C4-2B (cell line): ENCODE data around the gene HDAC4.

Experiments
- CTCF ChIP-seq: fragments of 450-650 bp; conservative IDR thresholded peaks from 2 replicates; pipeline ENCODE4 v1.5.1; 2017; ENCODE audit warnings: mild to moderate bottlenecking
- ZFX ChIP-seq: fragments of 450-650 bp; IDR thresholded peaks from 2 replicates; pipeline ENCODE4 v1.6.1; 2017

- TF ChIP-seq ZFX (no peak), CTCF (no peak)
Measured at GRCh38 chr2:239008677-239009588, 391.9 kb downstream of the HDAC4 start.
